GM18907 (cell line): ENCODE measurements around the gene DSCAML1.

Experiments
- ATAC-seq: cut with Tn5 transposase; IDR thresholded peaks from one replicate; pipeline ENCODE4 v1.9.1; 2021; ENCODE audit warnings: mild to moderate bottlenecking, moderate library complexity; ENCODE audit not compliant: unreplicated experiment

The DSCAML1 gene

DNA sequence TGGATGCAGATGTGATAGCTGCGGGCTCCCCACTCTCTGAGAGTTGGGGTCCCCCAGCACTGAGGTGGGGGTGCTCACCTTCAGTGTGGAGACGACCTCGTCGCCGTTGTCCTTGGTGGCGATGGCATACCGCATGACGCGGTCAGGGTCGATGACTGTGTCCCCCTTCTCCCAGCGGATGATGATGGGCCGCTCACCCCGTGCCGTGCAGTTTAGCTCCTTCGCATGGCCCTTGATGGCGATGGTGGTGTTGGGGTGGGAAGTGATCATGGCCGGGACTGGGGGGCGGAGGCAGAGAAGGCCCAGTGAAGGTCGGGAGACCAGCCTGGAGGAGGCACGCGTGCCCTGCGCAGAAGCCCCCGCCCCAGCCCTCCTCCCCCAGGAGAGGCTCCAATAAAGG is 315.1 kb downstream of the DSCAML1 start:
- no peak for ATAC-seq

GRCh38 chr11:117481036-117481435 is 316.0 kb downstream of the DSCAML1 start:
- ATAC-seq: no peak

GRCh38 chr11:117480221-117480620 is 316.8 kb downstream of the DSCAML1 start:
- ATAC-seq: no peak

GRCh38 chr11:117479372-117479771 is 317.6 kb downstream of the DSCAML1 start:
- ATAC-seq: no peak

DNA sequence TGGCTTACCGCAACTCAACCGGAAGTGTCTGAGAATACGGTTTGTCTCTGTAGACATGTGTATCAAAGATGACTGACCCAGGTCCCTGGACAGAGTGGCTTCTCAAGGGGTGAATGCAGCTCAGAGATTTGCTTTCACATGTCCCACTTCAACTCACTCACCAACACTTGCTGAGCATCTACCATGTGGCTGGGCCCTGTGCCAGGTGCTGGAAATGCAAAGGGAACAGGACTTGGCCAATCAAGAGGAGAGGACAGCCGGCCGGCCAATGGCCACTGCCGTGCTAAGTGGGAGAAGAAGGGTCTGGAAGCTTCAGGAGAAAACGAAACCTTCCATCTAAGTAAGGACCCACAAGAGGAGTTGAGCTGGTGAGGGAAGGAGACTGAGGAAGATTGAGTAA is 318.1 kb downstream of the DSCAML1 start:
- ATAC-seq: no peak

DNA sequence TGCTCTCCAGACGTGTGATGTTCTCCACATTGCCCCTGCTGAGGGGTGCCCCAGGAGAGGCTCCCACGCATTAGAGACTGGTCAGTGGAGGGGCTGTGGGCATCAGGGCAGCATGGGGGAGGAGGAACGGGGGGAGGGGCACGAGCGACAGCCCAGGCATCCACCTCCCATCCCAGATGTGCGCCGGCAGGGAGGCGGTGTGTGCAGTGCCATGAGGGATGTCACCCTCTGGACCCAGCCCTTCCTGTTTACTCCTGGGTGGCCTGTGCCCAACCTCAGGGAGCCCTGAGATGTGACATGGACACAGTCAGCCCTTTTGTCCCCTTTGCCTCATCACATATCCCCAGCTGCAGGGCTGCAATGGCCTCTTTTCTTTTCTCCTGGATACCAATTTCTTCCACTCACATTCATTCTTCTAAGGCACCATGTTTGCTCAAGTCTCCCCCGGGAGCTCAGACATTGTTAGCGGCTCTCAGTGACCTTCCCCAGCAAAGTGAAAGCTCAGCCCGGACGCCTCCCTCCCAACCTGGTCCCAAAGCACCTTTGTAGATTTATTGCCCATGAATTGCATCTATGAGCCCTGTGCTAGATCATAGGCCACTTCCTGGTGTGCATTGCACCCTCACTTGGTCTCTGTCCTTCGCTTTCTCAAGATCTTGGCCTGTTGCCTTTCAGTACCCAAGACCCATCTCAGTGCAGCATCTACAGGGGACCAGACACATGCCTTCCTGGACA is 318.7 kb downstream of the DSCAML1 start:
- no peak for ATAC-seq

DNA sequence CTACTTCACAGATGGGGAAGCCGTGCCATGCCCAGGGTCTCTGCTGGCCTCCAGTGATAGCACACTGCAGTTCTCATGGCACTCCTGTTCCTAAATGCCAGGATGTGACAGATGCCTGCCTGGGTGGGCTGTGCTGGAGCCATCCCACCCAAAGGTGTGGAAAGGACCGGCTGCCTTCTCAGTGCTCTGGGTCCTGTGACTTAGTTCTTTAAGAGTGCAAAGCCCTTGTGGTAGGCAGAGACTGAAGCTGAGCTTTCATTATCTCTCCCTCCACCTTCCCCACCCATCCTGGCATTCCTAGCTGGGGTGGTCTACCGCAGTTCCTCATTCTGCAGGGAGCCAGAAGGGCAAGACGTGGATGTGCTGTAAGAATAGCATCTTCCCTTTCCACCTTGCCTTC is 319.3 kb downstream of the DSCAML1 start:
- ATAC-seq: no peak

DNA sequence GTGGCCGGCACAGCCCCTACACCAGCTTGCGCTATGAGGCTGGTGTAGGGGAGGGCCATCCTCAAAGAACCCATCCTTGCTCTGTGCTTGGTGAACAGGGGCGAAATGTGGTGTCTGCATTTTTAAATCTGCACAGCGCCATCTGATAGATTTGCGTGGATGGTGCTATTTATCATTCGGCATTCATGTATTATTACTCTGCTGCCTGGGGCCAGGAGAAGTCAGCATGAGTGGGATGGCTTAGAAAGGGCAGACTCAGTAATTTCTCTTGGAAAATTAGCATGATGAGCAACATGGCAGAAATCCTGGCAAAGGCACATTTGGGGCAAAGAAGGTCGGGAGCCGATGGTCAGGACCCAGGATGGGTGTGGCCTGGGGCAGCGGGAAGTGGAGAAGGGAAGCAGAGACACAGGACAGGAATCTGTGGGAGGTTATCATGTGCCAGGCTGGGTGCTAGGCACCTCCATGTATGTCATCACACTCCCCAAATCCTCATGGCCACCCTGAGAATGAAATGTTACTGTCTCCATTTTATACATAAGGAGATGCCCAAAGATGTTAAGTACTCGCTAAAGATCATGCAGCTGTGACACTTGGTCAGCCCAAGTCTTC is 320.4 kb downstream of the DSCAML1 start:
- ATAC-seq: no peak

GRCh38 chr11:117475716-117476530 is 321.1 kb downstream of the DSCAML1 start:
- no peak for ATAC-seq

DNA sequence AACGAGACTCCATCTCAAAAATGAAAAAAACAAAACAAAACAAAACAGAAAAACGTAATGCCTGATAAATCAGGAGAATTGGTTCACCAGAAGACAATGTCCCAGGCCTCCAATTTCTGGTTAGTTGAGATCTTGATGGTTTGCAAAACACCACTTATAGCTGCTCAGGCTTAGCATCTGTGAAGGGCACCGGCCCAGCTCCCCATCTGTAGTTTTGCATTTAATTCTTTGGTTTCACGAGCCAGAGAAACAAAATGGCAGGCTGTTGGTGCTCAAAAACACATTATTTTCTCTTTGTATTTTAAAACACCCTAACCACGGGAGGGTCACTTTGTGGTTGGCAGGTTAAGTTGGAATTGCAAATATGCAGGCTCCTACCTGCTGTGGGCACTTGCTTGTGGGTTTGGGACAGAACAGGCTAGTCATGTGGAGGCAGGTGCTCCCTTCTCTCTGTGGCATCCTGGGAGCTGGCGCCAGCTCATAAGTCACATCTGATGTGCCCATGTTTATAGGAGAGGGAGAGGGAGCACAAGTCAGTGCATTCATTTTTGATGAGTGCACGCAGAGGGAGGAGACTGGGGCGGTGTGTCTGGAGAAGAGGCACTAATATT is 323.4 kb downstream of the DSCAML1 start:
- ATAC-seq: no peak

DNA sequence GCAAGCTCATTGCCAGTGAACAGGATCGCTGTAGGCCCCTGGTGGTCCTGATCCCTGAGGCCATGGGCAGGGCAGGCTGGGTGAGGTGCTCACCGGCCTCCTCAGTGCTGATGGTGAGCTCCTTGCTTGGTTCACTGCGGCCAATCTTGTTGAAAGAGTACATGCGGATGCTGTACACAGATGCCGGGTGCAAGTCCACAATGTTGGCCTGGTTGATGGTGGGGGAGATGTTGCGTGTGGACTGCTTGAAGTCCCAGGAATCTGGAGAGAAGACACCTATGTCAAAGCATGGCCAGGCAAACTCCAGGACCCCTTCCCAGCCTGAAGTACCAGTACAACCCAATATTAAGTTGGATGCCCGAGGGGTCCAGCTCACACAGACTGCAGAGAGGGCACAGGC is 325.2 kb downstream of the DSCAML1 start:
- no peak for ATAC-seq

GRCh38 chr11:117470576-117470975 is 326.4 kb downstream of the DSCAML1 start:
- no peak for ATAC-seq

GRCh38 chr11:117468888-117469287 is 328.1 kb downstream of the DSCAML1 start:
- ATAC-seq: no peak

GRCh38 chr11:117467770-117468169 is 329.2 kb downstream of the DSCAML1 start:
- no peak for ATAC-seq

DNA sequence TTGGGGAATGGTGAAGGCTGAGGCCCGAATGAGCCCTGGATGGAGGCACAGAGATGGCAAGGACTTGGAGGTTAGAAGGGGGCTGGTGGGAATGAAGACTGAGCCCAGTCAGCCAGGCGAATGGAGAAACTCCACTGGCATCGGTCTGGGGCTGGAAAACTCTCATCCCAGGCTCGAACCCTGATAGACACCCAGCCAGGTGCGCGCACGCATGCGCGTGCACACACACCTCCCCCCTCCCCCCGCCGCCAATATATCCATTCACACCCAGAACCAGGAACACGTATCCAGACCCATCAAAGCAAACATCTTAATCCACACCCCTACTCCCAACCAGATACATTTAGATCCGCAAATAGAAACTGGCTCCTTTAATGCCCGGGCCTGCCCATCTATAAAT is 330.1 kb downstream of the DSCAML1 start:
- ATAC-seq: no peak

GRCh38 chr11:117465236-117465997 is 331.6 kb downstream of the DSCAML1 start:
- no peak for ATAC-seq

- ATAC-seq: no peak
Observed at GRCh38 chr11:117464778-117465177, 332.2 kb downstream of the DSCAML1 start.

GRCh38 chr11:117462864-117463247 is 334.2 kb downstream of the DSCAML1 start:
- no peak for ATAC-seq

DNA sequence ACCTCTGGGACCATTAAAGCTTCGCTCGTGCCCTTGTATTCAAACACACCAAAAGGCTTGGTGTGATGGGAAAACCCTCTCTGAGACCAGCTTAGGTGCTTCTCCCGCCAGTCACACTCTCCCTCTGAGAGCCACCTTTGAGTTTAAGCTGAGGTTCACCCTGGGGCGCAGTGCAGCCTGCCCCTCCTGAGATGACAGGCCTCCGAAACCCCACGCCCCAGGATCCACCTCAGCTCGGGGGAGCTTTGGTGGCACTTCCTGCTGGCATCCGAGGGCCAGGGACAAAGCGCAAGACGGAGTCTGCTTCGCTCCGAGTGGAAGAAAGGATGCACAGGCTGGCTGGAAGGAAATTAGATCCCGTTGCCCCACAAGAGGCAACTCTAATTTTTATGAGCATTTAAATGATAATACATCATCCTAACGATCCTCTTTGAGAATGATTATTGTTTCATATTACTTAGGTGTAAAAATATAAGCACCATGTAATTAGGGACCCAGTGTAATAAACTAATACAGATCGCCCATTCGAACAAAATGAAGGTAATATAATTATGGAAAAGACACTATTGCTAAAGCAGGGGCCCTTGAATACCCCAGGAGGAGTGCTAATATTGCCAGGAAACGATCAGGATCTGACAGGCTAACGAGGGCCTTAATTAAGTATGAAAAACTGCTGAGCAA is 334.7 kb downstream of the DSCAML1 start:
- no peak for ATAC-seq
